Measurements from ENCODE around the gene NAT9. TPM values are rescaled to one million over a fixed set of nuclear protein-coding genes. Genes with fewer than 3 reads are reported as not detected.

The NAT9 gene
- total RNA-seq, 4 donors from 2014 or later = 18.3 to 34.4 (median 27.6) TPM

DNA sequence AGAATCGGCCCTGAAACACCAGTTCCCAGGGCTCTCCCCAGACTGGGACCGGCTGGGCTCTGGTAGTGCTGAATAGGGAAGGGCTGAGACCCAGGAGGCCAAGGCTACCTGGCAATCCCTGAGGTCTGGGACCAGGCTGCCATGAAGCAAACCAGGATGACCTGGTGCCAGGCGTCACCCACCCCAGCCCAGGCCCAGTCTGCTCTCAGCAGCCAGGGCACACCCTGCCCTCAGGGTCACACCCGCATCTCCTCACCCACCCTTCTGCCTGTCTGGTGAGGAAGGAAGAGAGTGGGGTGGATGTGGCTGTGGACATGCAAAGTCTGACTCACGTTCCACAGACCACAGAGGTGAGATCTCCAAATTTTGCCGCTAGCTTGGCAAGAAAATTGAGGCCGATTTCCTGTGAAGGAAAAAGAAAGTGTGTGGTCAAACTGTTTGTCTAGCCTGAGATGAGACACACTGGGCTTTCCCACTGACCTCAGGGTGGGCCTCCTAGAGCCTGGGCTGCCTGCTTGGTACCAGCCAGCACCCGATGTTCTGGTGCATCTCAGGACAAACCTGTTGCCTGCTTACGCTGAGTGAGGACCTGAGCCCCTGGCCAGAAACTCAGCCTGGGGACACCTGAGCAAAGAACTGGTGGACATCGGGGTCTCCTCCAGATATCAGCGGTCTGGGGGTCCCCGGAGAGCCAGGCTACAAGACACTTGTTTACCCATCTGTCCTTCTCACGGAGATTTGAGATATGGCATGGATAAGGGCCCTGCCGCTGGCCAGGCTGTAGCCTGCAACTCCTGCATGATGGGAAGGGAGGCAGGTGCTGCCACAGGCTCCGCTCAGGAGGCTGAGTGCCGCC, 45.4 kb downstream of the NAT9 start:
- no peaks in the 10 kb centered on the region for H3K4me1 ChIP-seq
- intact Hi-C loops (cut with DNase I; ENCODE audit: low total_unique reads) (no loop called here), in situ Hi-C loops (cut with MboI; ENCODE audit: low pct_ligation_motif_present in 1 of 4, low pct_unique_long_range_greater_than_20kb in 1 of 4, low sequenced_read_pairs in 3 of 4) (loop anchor here in 3 of 4 donors (10.0 to 25.0 kb wide), 2 partner anchors 76 to 132 kb away; partner anchors contain the start of genes FDXR (in 2 of the 3) and GRIN2C (in 2 of the 3))
- TF ChIP-seq EP300 (IDR thresholded peaks at IDR 0.05; ENCODE audit: low read depth) (no peak), POLR2A (IDR thresholded peaks at IDR 0.05) (no peak)
- WGBS, 2 donors (ENCODE audit: low coverage in 1 of 2) = 74% methylated on average over 15 of the region's 16 CpGs; no CpG with 5 or more reads in 1 of the 2 donors
- H3K9me3 ChIP-seq = no peaks in the 10 kb centered on the region
- peak; percentile 25 for DNase-seq
- peaks cover 1% of the 10 kb centered on the region for H3K27me3 ChIP-seq
- no peak overlapping the region for H3K4me3 ChIP-seq
- no peaks in the 10 kb centered on the region for H3K36me3 ChIP-seq
- H3K27ac ChIP-seq = no peak overlapping the region

GRCh38 chr17:74729866-74730265, 46.3 kb downstream of the NAT9 start:
- Histone ChIP-seq H3K27ac (no peak overlapping the region), H3K27me3 (no peaks in the 10 kb centered on the region), H3K4me3 (no peak overlapping the region), H3K36me3 (no peaks in the 10 kb centered on the region), H3K4me1 (no peaks in the 10 kb centered on the region), H3K9me3 (no peaks in the 10 kb centered on the region)
- no peak for DNase-seq
- intact Hi-C loops (cut with DNase I; ENCODE audit: low total_unique reads) = no loop called here
- in situ Hi-C loops (cut with MboI; ENCODE audit: low pct_ligation_motif_present in 1 of 4, low pct_unique_long_range_greater_than_20kb in 1 of 4, low sequenced_read_pairs in 3 of 4) = loop anchor here in 3 of 4 donors (10.0 to 25.0 kb wide), 2 partner anchors 75 to 132 kb away; partner anchors contain the start of genes FDXR (in 2 of the 3) and GRIN2C (in 2 of the 3)
- no peak for TF ChIP-seq EP300 (IDR thresholded peaks at IDR 0.05; ENCODE audit: low read depth)
- TF ChIP-seq CTCF (IDR thresholded peaks at IDR 0.05) = no peak
- TF ChIP-seq POLR2A (IDR thresholded peaks at IDR 0.05) = no peak
- no peak for TF ChIP-seq POLR2AphosphoS5 (IDR thresholded peaks at IDR 0.05)
- WGBS, 2 donors (ENCODE audit: low coverage in 1 of 2) = 86% methylated on average over 15 of the region's 15 CpGs; no CpG with 5 or more reads in 1 of the 2 donors

- DNase-seq = no peak
- Histone ChIP-seq H3K36me3 (no peaks in the 10 kb centered on the region), H3K27me3 (no peaks in the 10 kb centered on the region), H3K27ac (no peak overlapping the region), H3K4me1 (no peaks in the 10 kb centered on the region), H3K4me3 (no peak overlapping the region), H3K9me3 (no peaks in the 10 kb centered on the region)
- WGBS, 2 donors (ENCODE audit: low coverage in 1 of 2) = 85% methylated on average over 5 of the region's 5 CpGs; no CpG with 5 or more reads in 1 of the 2 donors
- in situ Hi-C loops (cut with MboI; ENCODE audit: low pct_ligation_motif_present in 1 of 4, low pct_unique_long_range_greater_than_20kb in 1 of 4, low sequenced_read_pairs in 3 of 4) = loop anchor here in 2 of 4 donors (25.0 kb wide), 1 partner anchor 133 kb away; the partner anchor contains the start of genes FDXR (in 2 of the 2) and GRIN2C (in 2 of the 2)
- TF ChIP-seq POLR2AphosphoS5 (IDR thresholded peaks at IDR 0.05) (no peak), POLR2A (IDR thresholded peaks at IDR 0.05) (no peak), CTCF (IDR thresholded peaks at IDR 0.05) (no peak), EP300 (IDR thresholded peaks at IDR 0.05; ENCODE audit: low read depth) (no peak)
- intact Hi-C loops (cut with DNase I; ENCODE audit: low total_unique reads) = no loop called here
Measured at GRCh38 chr17:74729368-74729767, 46.8 kb downstream of the NAT9 start.

DNA sequence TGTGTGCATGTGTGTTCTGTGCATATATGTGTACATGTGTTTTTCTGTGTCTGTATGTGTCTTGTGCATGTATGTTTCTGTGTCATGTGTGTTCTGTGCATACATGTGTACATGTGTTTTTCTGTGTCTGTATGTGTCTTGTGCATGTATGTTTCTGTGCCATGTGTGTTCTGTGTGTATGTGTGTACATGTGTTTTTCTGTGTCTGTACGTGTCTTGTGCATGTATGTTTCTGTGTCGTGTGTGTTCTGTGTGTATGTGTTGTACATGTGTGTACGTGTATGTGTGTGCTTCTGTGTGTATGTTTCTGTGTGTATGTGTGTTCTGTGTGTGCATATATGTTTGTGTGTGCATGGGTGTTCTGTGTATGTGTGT, 47.5 kb downstream of the NAT9 start:
- Histone ChIP-seq H3K36me3 (no peaks in the 10 kb centered on the region), H3K27ac (no peak overlapping the region), H3K4me3 (no peak overlapping the region), H3K27me3 (no peaks in the 10 kb centered on the region), H3K4me1 (no peaks in the 10 kb centered on the region), H3K9me3 (no peaks in the 10 kb centered on the region)
- 90% methylated on average over 3 of the region's 3 CpGs for WGBS, 2 donors (ENCODE audit: low coverage in 1 of 2)
- in situ Hi-C loops (cut with MboI; ENCODE audit: low pct_ligation_motif_present in 1 of 4, low pct_unique_long_range_greater_than_20kb in 1 of 4, low sequenced_read_pairs in 3 of 4) = loop anchor here in 2 of 4 donors (25.0 kb wide), 1 partner anchor 134 kb away; the partner anchor contains the start of genes FDXR (in 2 of the 2) and GRIN2C (in 2 of the 2)
- intact Hi-C loops (cut with DNase I; ENCODE audit: low total_unique reads) = no loop called here
- TF ChIP-seq EP300 (IDR thresholded peaks at IDR 0.05; ENCODE audit: low read depth) = no peak
- TF ChIP-seq POLR2AphosphoS5 (IDR thresholded peaks at IDR 0.05) = no peak
- no peak for TF ChIP-seq CTCF (IDR thresholded peaks at IDR 0.05)
- TF ChIP-seq POLR2A (IDR thresholded peaks at IDR 0.05) = no peak
- DNase-seq = no peak
